SK-N-SH treated with all-trans-retinoic acid at 6 μM for 48 hours (cell line): ENCODE measurements around the gene PDCD11.

Experiments used
- ATAC-seq: fragments of 200-7000 bp; cut with Tn5 transposase; 3 replicates; pipeline ENCODE4 v1.9.1; 2020; ENCODE audit warnings: mild to moderate bottlenecking, moderate library complexity
- ARNTL ChIP-seq: fragments of 450-650 bp; formaldehyde crosslinking; IDR thresholded peaks from 2 replicates; pipeline ENCODE4 v1.5.0; 2020; ENCODE audit warnings: low read depth, mild to moderate bottlenecking, moderate library complexity, borderline replicate concordance
- BACH2 ChIP-seq: fragments of 250-450 bp; sonication (Bioruptor Pico); IDR thresholded peaks from 2 replicates; pipeline ENCODE4 v1.9.0; 2021; ENCODE audit warnings: mild to moderate bottlenecking, borderline replicate concordance
- CSDC2 ChIP-seq: fragments of 250-450 bp; sonication (Bioruptor Pico); IDR thresholded peaks from 2 replicates; pipeline ENCODE4 v1.5.0; 2020; ENCODE audit warnings: mild to moderate bottlenecking, moderate library complexity
- ESRRG ChIP-seq: fragments of 250-450 bp; sonication (Bioruptor Pico); IDR thresholded peaks from 2 replicates; pipeline ENCODE4 v1.6.1; 2021; ENCODE audit warnings: mild to moderate bottlenecking
- GLIS3 ChIP-seq: fragments of 250-450 bp; sonication (Bioruptor Pico); IDR thresholded peaks from 2 replicates; pipeline ENCODE4 v1.5.0; 2020; ENCODE audit warnings: mild to moderate bottlenecking, moderate library complexity
- OSR1 ChIP-seq: fragments of 250-450 bp; sonication (Bioruptor Pico); IDR thresholded peaks from 2 replicates; pipeline ENCODE4 v1.8.0; 2022; ENCODE audit warnings: moderate library complexity, mild to moderate bottlenecking, inconsistent platforms
- PPARA ChIP-seq: fragments of 250-450 bp; sonication (Bioruptor Pico); IDR thresholded peaks from 2 replicates; pipeline ENCODE4 v1.5.0; 2020; ENCODE audit warnings: mild to moderate bottlenecking, borderline replicate concordance
- RARB ChIP-seq: fragments of 250-450 bp; sonication (Bioruptor Pico); IDR thresholded peaks from 2 replicates; pipeline ENCODE4 v1.8.0; 2021; ENCODE audit warnings: mild to moderate bottlenecking, moderate library complexity
- SNAI2 ChIP-seq: fragments of 250-450 bp; sonication (Bioruptor Pico); IDR thresholded peaks from 2 replicates; pipeline ENCODE4 v1.5.0; 2020; ENCODE audit warnings: mild to moderate bottlenecking, moderate library complexity
- TCF4 ChIP-seq: fragments of 250-450 bp; sonication (Bioruptor Pico); IDR thresholded peaks from 2 replicates; pipeline ENCODE4 v1.8.0; 2021; ENCODE audit warnings: mild to moderate bottlenecking, moderate library complexity, borderline replicate concordance
- TOX ChIP-seq: fragments of 250-450 bp; sonication (Bioruptor Pico); IDR thresholded peaks from 2 replicates; pipeline ENCODE4 v1.8.0; 2021; ENCODE audit warnings: mild to moderate bottlenecking, moderate library complexity, borderline replicate concordance
- ZC3H10 ChIP-seq: fragments of 250-450 bp; sonication (Bioruptor Pico); IDR thresholded peaks from 2 replicates; pipeline ENCODE4 v1.5.1; 2021; ENCODE audit warnings: mild to moderate bottlenecking, moderate library complexity
- ZFP3 ChIP-seq: fragments of 250-450 bp; sonication (Bioruptor Pico); IDR thresholded peaks from 2 replicates; pipeline ENCODE4 v1.5.0; 2020; ENCODE audit warnings: mild to moderate bottlenecking, moderate library complexity
- ZFP30 ChIP-seq: fragments of 450-650 bp; formaldehyde crosslinking; IDR thresholded peaks from 2 replicates; pipeline ENCODE4 v1.5.0; 2022; ENCODE audit warnings: mild to moderate bottlenecking, moderate library complexity
- ZNF70 ChIP-seq: fragments of 450-650 bp; formaldehyde crosslinking; IDR thresholded peaks from 2 replicates; pipeline ENCODE4 v1.5.0; 2020; ENCODE audit warnings: mild to moderate bottlenecking, moderate library complexity
- ZNF8 ChIP-seq: fragments of 450-650 bp; formaldehyde crosslinking; IDR thresholded peaks from 2 replicates; pipeline ENCODE4 v1.5.0; 2020; ENCODE audit warnings: mild to moderate bottlenecking, moderate library complexity
- TF ChIP-seq, protein P1 (sequence below): fragments of 250-450 bp; sonication (Bioruptor Pico); IDR thresholded peaks from 2 replicates; pipeline ENCODE4 v1.5.0; 2020; ENCODE audit warnings: mild to moderate bottlenecking, moderate library complexity
- TF ChIP-seq, protein P2 (sequence below): fragments of 250-450 bp; sonication (Bioruptor Pico); IDR thresholded peaks from 2 replicates; pipeline ENCODE4 v1.8.0; 2021; ENCODE audit warnings: low read depth, mild to moderate bottlenecking, moderate library complexity, borderline replicate concordance
- TF ChIP-seq, protein P3 (sequence below): fragments of 250-450 bp; sonication (Bioruptor Pico); IDR thresholded peaks from 2 replicates; pipeline ENCODE4 v1.5.1; 2020; ENCODE audit warnings: low read depth, mild to moderate bottlenecking, moderate library complexity
- TF ChIP-seq, protein P4 (sequence below): fragments of 250-450 bp; sonication (Bioruptor Pico); IDR thresholded peaks from 2 replicates; pipeline ENCODE4 v1.8.0; 2020; ENCODE audit warnings: mild to moderate bottlenecking, moderate library complexity, borderline replicate concordance
- TF ChIP-seq, protein P5 (sequence below): fragments of 250-450 bp; sonication (Bioruptor Pico); IDR thresholded peaks from 2 replicates; pipeline ENCODE4 v1.5.1; 2021; ENCODE audit warnings: mild to moderate bottlenecking, moderate library complexity

Gene PDCD11

DNA sequence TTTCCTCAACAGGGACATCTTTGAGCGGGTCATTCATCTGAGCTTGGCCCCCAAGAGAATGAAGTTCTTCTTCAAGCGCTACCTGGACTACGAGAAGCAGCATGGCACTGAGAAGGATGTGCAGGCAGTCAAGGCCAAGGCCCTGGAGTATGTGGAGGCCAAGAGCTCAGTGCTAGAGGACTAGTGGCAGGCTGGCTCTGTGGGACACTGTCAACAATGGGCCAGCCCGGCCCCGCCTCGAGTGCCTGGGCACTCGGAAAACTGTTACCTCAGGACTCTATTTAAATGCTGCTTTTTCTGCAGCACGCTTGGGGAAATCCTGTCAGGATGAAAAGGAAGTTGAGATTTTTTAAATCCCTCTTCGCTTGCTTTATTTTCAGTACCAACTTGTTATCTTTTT lies 48.9 kb downstream of the PDCD11 start:
- TF ChIP-seq PPARA (CRISPR knock-in tag) (no peak), BACH2 (CRISPR knock-in tag) (no peak), TOX (CRISPR knock-in tag) (no peak), ARNTL (CRISPR knock-in tag) (no peak)
- TF ChIP-seq, protein P1, sequence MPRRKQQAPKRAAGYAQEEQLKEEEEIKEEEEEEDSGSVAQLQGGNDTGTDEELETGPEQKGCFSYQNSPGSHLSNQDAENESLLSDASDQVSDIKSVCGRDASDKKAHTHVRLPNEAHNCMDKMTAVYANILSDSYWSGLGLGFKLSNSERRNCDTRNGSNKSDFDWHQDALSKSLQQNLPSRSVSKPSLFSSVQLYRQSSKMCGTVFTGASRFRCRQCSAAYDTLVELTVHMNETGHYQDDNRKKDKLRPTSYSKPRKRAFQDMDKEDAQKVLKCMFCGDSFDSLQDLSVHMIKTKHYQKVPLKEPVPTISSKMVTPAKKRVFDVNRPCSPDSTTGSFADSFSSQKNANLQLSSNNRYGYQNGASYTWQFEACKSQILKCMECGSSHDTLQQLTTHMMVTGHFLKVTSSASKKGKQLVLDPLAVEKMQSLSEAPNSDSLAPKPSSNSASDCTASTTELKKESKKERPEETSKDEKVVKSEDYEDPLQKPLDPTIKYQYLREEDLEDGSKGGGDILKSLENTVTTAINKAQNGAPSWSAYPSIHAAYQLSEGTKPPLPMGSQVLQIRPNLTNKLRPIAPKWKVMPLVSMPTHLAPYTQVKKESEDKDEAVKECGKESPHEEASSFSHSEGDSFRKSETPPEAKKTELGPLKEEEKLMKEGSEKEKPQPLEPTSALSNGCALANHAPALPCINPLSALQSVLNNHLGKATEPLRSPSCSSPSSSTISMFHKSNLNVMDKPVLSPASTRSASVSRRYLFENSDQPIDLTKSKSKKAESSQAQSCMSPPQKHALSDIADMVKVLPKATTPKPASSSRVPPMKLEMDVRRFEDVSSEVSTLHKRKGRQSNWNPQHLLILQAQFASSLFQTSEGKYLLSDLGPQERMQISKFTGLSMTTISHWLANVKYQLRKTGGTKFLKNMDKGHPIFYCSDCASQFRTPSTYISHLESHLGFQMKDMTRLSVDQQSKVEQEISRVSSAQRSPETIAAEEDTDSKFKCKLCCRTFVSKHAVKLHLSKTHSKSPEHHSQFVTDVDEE (CRISPR knock-in tag) = no peak
- ATAC-seq = no peak

DNA sequence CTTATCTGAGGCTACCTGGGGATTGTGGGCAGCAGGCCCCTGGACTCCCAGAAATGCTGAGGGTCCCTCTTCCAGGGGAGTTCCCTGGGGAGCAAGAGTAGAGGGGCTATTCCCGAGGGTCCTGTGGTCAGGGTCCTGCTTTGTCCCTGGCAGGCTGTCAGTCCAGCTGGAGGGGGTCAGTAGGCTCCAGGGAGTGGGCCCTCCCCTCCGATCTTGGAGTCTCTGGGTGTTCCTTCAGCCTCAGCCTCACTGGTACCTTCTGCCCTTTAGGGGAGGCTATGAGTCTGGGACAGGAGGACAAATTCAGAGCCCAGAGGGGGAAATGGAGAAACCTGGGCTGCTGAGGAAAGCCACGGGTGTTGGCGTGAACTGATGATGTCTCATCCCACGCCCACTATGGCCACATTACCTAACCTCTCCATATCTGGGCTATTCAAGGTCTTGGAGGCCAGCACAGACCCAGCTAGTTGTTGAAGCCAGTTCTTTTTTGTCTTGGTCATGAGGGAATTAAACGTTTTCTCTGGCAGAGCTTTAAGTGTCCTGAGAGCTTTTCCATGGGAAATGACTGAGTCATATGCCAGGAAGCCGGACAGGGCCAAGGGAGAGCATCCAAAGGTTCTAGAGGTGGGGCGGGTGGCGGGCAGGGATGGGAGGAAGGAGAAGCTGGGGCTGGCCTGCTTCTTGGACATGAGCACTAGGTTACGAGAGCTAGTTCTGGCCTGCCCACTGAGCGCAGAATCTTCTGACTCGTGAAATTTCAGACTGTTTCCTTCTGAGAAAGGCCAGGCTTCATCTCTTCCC lies 49.5 kb downstream of the PDCD11 start:
- ATAC-seq = no peak
- TF ChIP-seq ZNF8 = no peak
- no peak for TF ChIP-seq SNAI2 (CRISPR knock-in tag)
- TF ChIP-seq PPARA (CRISPR knock-in tag) = no peak
- TF ChIP-seq ZC3H10 = no peak
- no peak for TF ChIP-seq RARB (CRISPR knock-in tag)
- TF ChIP-seq CSDC2 (CRISPR knock-in tag) = no peak
- no peak for TF ChIP-seq ZFP30 (CRISPR knock-in tag)
- TF ChIP-seq, protein P2, sequence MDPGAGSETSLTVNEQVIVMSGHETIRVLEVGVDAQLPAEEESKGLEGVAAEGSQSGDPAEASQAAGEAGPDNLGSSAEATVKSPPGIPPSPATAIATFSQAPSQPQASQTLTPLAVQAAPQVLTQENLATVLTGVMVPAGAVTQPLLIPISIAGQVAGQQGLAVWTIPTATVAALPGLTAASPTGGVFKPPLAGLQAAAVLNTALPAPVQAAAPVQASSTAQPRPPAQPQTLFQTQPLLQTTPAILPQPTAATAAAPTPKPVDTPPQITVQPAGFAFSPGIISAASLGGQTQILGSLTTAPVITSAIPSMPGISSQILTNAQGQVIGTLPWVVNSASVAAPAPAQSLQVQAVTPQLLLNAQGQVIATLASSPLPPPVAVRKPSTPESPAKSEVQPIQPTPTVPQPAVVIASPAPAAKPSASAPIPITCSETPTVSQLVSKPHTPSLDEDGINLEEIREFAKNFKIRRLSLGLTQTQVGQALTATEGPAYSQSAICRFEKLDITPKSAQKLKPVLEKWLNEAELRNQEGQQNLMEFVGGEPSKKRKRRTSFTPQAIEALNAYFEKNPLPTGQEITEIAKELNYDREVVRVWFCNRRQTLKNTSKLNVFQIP (CRISPR knock-in tag) = no peak
- TF ChIP-seq OSR1 (CRISPR knock-in tag) = no peak
- no peak for TF ChIP-seq ESRRG
- TF ChIP-seq, protein P3, sequence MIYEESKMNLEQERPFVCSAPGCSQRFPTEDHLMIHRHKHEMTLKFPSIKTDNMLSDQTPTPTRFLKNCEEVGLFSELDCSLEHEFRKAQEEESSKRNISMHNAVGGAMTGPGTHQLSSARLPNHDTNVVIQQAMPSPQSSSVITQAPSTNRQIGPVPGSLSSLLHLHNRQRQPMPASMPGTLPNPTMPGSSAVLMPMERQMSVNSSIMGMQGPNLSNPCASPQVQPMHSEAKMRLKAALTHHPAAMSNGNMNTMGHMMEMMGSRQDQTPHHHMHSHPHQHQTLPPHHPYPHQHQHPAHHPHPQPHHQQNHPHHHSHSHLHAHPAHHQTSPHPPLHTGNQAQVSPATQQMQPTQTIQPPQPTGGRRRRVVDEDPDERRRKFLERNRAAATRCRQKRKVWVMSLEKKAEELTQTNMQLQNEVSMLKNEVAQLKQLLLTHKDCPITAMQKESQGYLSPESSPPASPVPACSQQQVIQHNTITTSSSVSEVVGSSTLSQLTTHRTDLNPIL (CRISPR knock-in tag) = no peak
- TF ChIP-seq TCF4 = no peak
- TF ChIP-seq, protein P4, sequence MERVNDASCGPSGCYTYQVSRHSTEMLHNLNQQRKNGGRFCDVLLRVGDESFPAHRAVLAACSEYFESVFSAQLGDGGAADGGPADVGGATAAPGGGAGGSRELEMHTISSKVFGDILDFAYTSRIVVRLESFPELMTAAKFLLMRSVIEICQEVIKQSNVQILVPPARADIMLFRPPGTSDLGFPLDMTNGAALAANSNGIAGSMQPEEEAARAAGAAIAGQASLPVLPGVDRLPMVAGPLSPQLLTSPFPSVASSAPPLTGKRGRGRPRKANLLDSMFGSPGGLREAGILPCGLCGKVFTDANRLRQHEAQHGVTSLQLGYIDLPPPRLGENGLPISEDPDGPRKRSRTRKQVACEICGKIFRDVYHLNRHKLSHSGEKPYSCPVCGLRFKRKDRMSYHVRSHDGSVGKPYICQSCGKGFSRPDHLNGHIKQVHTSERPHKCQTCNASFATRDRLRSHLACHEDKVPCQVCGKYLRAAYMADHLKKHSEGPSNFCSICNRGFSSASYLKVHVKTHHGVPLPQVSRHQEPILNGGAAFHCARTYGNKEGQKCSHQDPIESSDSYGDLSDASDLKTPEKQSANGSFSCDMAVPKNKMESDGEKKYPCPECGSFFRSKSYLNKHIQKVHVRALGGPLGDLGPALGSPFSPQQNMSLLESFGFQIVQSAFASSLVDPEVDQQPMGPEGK (CRISPR knock-in tag) = no peak
- TF ChIP-seq BACH2 (CRISPR knock-in tag) = no peak
- TF ChIP-seq, all 23 proteins: peak for 0

DNA sequence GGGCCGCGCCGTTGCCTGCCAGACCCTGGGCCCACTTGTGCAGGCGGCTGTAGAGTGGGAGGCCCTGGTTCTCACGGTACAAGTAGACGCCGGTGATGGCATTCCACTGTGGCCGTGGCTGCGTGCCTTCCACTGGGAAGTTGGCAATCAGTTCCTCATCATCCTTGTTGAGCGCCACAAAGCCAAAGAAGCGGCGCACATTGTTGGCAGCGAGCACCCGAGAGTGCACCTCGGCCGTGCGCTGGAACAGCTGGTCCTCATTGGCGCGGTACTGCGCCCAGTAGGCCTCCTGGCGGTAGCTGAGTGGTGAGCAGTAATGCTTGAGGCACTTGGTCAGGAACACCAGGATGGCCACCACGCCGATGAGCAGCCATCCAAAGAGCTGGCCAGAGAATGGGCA lies 50.8 kb downstream of the PDCD11 start:
- TF ChIP-seq GLIS3 (no peak), TCF4 (no peak), TOX (CRISPR knock-in tag) (no peak), BACH2 (CRISPR knock-in tag) (no peak), ZFP3 (CRISPR knock-in tag) (no peak), PPARA (CRISPR knock-in tag) (no peak), CSDC2 (CRISPR knock-in tag) (no peak), ZNF70 (CRISPR knock-in tag) (no peak)
- TF ChIP-seq, protein P5, sequence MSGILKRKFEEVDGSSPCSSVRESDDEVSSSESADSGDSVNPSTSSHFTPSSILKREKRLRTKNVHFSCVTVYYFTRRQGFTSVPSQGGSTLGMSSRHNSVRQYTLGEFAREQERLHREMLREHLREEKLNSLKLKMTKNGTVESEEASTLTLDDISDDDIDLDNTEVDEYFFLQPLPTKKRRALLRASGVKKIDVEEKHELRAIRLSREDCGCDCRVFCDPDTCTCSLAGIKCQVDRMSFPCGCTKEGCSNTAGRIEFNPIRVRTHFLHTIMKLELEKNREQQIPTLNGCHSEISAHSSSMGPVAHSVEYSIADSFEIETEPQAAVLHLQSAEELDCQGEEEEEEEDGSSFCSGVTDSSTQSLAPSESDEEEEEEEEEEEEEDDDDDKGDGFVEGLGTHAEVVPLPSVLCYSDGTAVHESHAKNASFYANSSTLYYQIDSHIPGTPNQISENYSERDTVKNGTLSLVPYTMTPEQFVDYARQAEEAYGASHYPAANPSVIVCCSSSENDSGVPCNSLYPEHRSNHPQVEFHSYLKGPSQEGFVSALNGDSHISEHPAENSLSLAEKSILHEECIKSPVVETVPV (CRISPR knock-in tag) = no peak
- TF ChIP-seq, all 23 proteins: peak for 0

More for the DNA sequence above, 50.8 kb downstream of the PDCD11 start:
- ATAC-seq = no peak
